HG03060 (cell line): ENCODE measurements around the gene DPF3.

Experiments
- ATAC-seq: cut with Tn5 transposase; IDR thresholded peaks from one replicate; pipeline ENCODE4 v1.9.1; 2021; ENCODE audit warnings: low read depth, moderate number of reproducible peaks; ENCODE audit not compliant: unreplicated experiment

DPF3 gene

GRCh38 chr14:72845683-72846082 lies 48.2 kb downstream of the DPF3 start:
- no peak for ATAC-seq

- no peak for ATAC-seq
These were observed 48.7 kb downstream of the DPF3 start for GRCh38 chr14:72845196-72845595.

GRCh38 chr14:72844524-72844923 lies 49.4 kb downstream of the DPF3 start:
- ATAC-seq, result no peak

GRCh38 chr14:72839753-72840607 lies 53.9 kb downstream of the DPF3 start:
- no peak for ATAC-seq

- no peak for ATAC-seq
These were observed 54.5 kb downstream of the DPF3 start for GRCh38 chr14:72839351-72839750.

GRCh38 chr14:72836085-72836484 lies 57.8 kb downstream of the DPF3 start:
- ATAC-seq, result no peak

GRCh38 chr14:72833174-72833573 lies 60.7 kb downstream of the DPF3 start:
- ATAC-seq, result no peak

GRCh38 chr14:72830786-72831594 lies 62.9 kb downstream of the DPF3 start:
- no peak for ATAC-seq

GRCh38 chr14:72830356-72830755 lies 63.5 kb downstream of the DPF3 start:
- no peak for ATAC-seq

- no peak for ATAC-seq
These were observed 65.3 kb downstream of the DPF3 start for GRCh38 chr14:72828604-72829003.

GRCh38 chr14:72826039-72826438 lies 67.9 kb downstream of the DPF3 start:
- no peak for ATAC-seq

GRCh38 chr14:72825486-72825885 lies 68.4 kb downstream of the DPF3 start:
- ATAC-seq, result no peak

GRCh38 chr14:72824051-72824450 lies 69.8 kb downstream of the DPF3 start:
- ATAC-seq, result no peak

- no peak for ATAC-seq
These were observed 70.8 kb downstream of the DPF3 start for GRCh38 chr14:72822946-72823611.

- ATAC-seq, result no peak
These were observed 74.9 kb downstream of the DPF3 start for GRCh38 chr14:72818998-72819397.

GRCh38 chr14:72816287-72816686 lies 77.6 kb downstream of the DPF3 start:
- ATAC-seq, result no peak

GRCh38 chr14:72815430-72815829 lies 78.5 kb downstream of the DPF3 start:
- ATAC-seq, result no peak

GRCh38 chr14:72812292-72812851 lies 81.5 kb downstream of the DPF3 start:
- no peak for ATAC-seq

GRCh38 chr14:72810201-72810600 lies 83.7 kb downstream of the DPF3 start:
- ATAC-seq, result no peak

GRCh38 chr14:72809063-72809462 lies 84.8 kb downstream of the DPF3 start:
- no peak for ATAC-seq

GRCh38 chr14:72808564-72808963 lies 85.3 kb downstream of the DPF3 start:
- no peak for ATAC-seq
